Tracheal epithelial cell (primary cell): ENCODE measurements around the gene SEPTIN1. TPM values are rescaled to one million over a fixed set of nuclear protein-coding genes. Genes with fewer than 3 reads are reported as not detected.

Source experiments
- total RNA-seq: library from RNA; depleted of rRNA; stranded (reverse); fragments of >200 nt; gene quantifications from 2 replicates; pipeline ENCODE4 v1.2.1, GENCODE V29; 2014

The SEPTIN1 gene, protein sequence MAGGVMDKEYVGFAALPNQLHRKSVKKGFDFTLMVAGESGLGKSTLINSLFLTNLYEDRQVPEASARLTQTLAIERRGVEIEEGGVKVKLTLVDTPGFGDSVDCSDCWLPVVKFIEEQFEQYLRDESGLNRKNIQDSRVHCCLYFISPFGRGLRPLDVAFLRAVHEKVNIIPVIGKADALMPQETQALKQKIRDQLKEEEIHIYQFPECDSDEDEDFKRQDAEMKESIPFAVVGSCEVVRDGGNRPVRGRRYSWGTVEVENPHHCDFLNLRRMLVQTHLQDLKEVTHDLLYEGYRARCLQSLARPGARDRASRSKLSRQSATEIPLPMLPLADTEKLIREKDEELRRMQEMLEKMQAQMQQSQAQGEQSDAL
- not detected in 2 replicates for total RNA-seq

DNA sequence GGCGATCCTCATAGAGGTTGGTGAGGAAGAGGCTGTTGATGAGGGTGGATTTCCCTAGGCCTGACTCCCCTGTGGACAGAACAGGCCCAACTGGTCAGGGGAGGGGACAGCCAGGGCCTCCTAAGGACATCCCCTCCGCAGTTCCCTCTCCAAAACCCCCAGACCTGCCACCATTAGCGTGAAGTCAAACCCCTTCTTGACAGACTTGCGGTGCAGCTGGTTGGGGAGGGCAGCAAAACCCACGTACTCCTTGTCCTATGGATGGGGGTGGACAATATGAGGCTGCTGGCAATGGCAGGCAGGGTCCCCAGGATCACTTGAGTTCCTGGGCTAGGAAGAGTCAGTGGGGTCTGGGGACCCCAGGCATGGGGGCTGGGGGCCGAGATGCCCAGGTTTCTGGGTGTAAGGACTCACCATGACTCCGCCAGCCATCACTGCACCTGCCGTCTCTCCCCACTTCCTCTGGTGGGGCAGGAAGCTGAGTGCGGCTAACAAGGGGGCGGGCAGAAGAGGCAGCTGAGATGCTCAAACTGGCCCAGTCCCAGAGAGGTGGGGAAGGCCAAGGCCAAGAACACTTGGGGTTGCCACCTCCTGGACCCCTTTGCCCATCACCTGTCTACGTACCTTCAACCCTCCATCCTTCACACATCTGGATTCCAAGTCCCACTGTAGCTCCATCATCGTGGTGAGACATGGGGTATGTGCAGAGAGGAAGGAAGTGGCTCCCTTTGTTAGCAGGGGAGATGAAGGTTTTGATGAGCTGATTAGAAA lies at the start of gene SEPTIN1:
Gene SEPTIN1, minus strand, starts transcription at position 451 of the 771 bp plus-strand sequence. Its CDS starts 19 bp downstream, at position 432.

DNA sequence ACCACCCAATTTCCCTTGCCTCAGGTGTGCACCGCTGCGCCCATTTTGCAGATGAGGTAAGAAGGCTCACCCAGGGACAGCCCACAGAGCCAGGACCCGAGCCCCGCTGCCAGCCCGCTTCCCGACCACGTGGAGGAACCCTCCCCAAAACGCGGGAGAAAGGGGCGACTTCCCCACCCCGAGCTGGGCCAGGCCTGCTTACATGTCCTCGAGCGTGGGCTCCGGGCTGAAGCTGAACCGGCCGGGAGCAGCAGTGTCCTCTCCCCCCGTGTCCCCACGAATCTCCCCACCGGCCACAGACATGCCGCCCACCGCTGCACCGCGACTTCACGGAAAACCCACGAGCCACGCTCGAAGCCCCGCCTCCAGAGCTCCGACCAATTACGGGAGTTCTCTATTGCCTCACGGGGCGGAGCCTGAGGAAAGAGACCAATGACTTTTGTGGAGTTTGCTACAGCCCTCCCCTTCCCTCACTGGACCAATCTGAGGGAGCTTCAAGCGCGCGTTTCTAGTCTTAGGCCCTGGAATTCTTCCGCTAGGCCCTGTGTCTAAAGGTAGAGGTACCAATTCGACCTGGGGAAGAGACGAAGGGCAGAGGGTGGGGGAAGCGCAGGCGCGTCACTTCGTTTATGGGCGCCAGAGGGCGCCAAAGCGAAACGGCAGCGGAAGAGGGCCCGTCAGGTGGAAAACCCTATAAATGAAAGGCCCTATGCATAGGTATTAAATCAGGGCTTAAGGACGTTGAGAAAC lies 47.5 kb upstream of the SEPTIN1 start, which contains the start of gene DCTPP1:
Gene DCTPP1, minus strand, starts transcription at position 353 of the 750 bp plus-strand sequence. Its CDS starts 50 bp downstream, at position 303.

DNA sequence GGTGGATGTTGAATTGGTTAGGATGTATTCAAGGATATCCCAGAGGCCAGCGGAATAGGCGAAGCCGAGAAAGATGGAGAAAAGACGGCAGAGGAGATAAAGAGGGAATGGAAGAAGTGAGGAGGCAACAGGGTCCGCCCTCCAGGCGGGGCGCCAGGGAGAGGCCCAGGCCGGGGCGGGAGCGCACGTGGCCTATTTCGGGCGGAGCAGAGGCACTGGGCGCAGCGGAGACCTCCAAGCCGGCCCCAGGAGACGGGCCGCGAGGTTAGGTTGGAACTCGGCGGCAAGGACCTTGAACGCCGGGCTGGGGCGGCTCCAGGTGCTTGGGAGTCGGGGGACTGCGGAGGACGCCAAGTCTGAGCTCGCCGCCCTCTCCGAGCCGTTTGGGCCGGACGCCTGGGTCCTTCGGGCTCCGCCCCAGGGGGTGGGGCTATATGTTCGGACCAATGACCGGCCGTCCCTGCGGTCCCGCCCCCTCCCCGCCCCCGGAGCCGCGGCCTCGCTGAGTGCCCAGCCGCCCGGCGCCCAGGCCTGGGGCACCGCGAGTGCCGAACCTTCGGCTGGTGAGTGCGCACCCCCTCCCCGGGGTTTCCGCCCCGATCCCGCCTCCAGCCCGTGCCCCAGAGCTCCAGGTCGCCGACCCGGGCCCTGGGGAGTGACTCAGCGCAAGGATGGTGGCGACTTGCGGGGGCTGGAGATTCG lies 24.9 kb upstream of the SEPTIN1 start, which contains the start of gene ZNF771:
Gene ZNF771, plus strand, starts transcription at position 505 of the 702 bp plus-strand sequence. CDS start 448 bp downstream, outside the sequence.

DNA sequence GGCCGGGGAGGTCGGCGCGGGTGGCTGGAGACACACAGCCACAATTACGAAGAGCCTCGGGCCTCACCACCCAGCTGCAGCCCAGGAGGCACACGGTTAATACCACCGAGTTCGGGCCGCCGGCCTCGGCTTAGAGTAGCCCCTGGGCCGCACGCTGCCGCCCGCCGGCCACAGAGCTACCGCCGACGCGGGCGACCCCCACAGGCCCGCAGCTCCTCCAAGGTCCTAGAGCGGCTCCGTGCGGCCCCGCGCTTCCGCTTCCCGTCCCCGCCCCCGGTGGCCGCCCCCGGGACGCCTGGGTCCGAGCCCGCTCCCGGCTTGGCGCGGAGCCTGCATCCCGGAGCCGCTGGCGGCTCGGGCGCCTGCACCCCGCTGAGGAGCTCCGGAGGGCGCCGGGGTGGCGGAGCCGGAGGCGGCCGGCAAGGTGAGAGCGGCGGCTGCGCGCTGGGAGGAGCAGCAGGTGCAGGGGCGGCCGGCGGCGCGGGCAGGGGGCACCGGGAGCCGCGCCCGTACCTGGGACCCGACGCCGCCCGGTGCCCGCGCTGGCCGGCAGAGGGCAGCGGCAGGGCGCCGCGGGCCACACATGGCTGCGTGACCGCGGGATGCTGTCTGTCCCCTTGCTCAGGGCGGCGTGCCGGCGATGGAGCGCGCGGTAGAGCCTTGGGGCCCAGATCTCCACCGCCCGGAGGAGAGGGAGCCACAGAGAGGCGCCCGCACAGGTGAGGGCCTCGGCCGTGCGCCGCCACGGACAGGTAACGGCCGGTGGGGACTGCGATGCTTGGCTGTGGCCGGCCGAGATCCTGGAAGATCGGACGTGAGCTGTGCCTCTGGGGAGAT lies 13.0 kb upstream of the SEPTIN1 start, which contains the start of gene ZNF48:
Gene ZNF48, plus strand, starts transcription at position 266 of the 837 bp plus-strand sequence. Its CDS starts 375 bp downstream, at position 641.

DNA sequence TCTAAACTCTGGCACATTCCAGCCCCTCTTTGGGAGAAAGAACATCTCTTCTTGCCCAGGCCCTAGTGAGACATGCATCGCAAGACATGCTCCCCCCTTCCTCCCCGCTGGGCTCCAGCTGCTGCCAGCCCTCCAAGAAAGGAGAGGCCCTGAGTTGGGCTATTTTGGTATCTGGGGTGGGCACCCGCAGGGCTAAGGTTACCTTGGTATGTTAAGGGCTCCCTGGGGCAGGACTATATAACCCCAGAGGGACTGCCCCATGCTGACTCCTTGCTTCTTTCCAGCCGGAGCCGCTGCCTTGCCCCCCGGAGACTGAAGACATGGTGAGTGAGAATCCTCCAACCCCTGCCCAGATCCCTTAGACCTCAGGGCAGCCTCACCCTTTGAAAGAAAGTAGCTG lies 7.8 kb downstream of the SEPTIN1 start, which contains the start of gene MYL11:
Gene MYL11, plus strand, starts transcription at position 265 of the 400 bp plus-strand sequence. Its CDS starts 56 bp downstream, at position 321.

DNA sequence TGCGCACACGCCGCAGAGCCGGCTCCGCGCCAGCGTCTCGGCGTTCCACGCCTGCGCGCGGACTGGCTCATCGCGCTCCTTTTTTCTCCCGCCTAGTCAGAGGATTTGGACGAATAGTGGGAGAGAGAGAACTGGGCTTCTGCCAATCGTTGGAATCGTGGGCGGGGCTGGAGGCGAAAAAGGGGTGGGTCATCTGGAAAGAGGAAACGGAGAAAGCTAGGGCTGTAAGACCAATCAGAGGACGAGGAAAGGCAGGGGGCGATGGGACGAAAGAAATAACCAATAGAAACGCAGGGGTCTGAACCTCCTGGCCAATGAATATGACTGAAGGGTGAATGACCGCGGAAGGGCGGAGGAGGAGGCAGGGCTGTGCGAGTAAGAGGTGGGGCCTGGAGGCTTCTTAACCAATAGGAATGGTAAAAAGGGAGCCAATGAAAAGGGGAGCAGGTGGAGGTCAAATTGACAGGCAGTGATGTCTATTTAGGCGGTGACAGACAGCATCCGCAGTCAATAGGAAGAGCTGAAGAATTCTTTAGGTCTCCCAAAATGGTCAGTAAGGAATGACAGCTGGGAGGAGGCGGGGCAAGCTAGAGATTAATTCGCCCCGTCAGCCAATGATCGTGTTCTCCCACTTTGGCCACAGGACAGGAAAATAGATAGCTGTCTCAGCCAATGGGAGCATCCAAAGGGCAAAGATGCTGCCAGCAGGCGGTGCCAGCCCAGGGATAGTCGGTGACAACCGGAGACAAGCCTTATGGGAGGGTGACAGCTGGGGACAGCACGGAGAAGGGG lies 11.7 kb downstream of the SEPTIN1 start, which contains the start of gene TBC1D10B:
Gene TBC1D10B, minus strand, starts transcription at position 39 of the 792 bp plus-strand sequence. CDS start 311 bp downstream, outside the sequence.

DNA sequence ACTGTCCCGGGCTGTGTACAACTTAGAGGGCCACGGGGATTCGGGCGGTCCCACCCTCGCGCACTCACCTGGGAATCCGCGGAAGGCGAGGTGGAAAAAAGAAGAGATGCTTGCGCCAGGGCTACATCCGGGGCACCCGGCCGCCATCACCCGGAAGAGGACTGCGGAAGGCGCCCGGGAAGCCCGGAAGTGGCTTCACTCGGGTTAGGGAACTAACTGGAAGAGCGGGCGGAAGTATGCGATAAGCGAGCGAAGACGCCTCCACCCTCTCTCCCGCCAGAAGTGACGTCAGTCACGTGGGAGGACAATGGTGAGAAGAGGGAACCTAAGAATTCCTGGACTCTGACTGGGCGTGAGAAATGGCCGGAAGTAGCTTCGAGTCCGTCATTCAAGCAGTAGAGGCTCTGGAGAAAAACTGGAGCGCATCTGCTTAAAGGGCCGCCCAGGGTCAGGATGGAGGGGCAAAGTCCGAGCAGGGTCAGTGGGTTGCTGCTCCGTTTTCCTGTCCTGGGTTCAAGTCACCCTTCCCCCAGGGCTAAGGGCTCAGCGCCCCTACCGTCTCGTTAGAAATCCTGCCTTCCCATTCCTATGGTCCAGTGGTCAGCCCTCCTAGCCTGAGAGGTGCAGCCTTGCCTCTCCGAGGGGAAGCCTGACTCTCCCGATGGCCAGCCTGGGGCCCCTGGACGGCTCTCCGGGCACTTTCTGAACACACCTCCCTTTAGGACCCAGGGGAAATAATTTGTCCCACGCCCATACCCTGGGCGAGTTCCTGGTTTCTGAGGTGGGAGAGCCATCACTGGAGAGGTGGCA lies 27.0 kb downstream of the SEPTIN1 start, which contains the start of gene CD2BP2:
Gene CD2BP2, minus strand, starts transcription at position 165 of the 810 bp plus-strand sequence. CDS start 627 bp downstream, outside the sequence.

Other genes with a start within 250 kb of the SEPTIN1 start
- gene CORO1A, start 199.0 kb downstream of the SEPTIN1 start, total RNA-seq, result 1.3 and 2.9 TPM in 2 replicates
- 276 and 284 TPM in 2 replicates for gene BOLA2B, start 188.9 kb downstream of the SEPTIN1 start, total RNA-seq
- gene SLX1A, start 188.7 kb downstream of the SEPTIN1 start, total RNA-seq, result 28.9 and 49.7 TPM in 2 replicates
- gene SULT1A3, start 183.3 kb downstream of the SEPTIN1 start, total RNA-seq, result 3.6 and 4.3 TPM in 2 replicates
- 0.72 and 2.8 TPM in 2 replicates for gene NPIPB13, start 134.1 kb downstream of the SEPTIN1 start, total RNA-seq
- gene CD2BP2, start 27.3 kb downstream of the SEPTIN1 start, total RNA-seq, result 37.1 and 40.2 TPM in 2 replicates
- gene TBC1D10B, start 12.1 kb downstream of the SEPTIN1 start, total RNA-seq, result 19.3 and 22.6 TPM in 2 replicates
- not detected in 2 replicates for gene MYL11, start 7.8 kb downstream of the SEPTIN1 start, total RNA-seq
- gene ZNF48, start 12.9 kb upstream of the SEPTIN1 start, total RNA-seq, result 10.4 and 11.1 TPM in 2 replicates
- gene ZNF771, start 25.0 kb upstream of the SEPTIN1 start, total RNA-seq, result 11.3 and 14.7 TPM in 2 replicates
- gene DCTPP1, start 47.5 kb upstream of the SEPTIN1 start, total RNA-seq, result 25.4 and 31.3 TPM in 2 replicates
- gene SEPHS2, start 63.3 kb upstream of the SEPTIN1 start, total RNA-seq, result 7.2 and 10.0 TPM in 2 replicates
- not detected in 2 replicates for gene ITGAL, start 90.2 kb upstream of the SEPTIN1 start, total RNA-seq
- gene ZNF768, start 144.0 kb upstream of the SEPTIN1 start, total RNA-seq, result 27.2 and 34.5 TPM in 2 replicates
- 6.6 and 7.5 TPM in 2 replicates for gene ZNF747, start 152.3 kb upstream of the SEPTIN1 start, total RNA-seq
- 3.4 and 3.6 TPM in 2 replicates for gene ZNF764, start 175.8 kb upstream of the SEPTIN1 start, total RNA-seq
- gene ZNF688, start 189.2 kb upstream of the SEPTIN1 start, total RNA-seq, result 8.2 and 10.7 TPM in 2 replicates
- 6.2 and 8.0 TPM in 2 replicates for gene ZNF785, start 203.1 kb upstream of the SEPTIN1 start, total RNA-seq
- gene ZNF689, start 227.8 kb upstream of the SEPTIN1 start, total RNA-seq, result 1.7 and 3.8 TPM in 2 replicates